Esophagus muscularis mucosa (tissue), 4 donors: ENCODE results near the gene ILF3. TPM values are rescaled to one million over a fixed set of nuclear protein-coding genes. Genes with fewer than 3 reads are reported as not detected.

Experiments used
- DNase-seq: peaks from one replicate; pipeline ENCODE4 v3.0.0-alpha.2; 2017; ENCODE audit errors: extremely low spot score
- H3K27ac ChIP-seq, 4 donors: fragments of 200-600 bp; sonication (generic); replicated peaks in 1 of 4; 1 replicate in 3 of 4; 2 replicates in 1 of 4; pipeline ENCODE4 v1.5.1; 2016 to 2019; ENCODE audit warnings: mild to moderate bottlenecking in 1 of 4
- H3K27me3 ChIP-seq, 4 donors: fragments of 200-600 bp; sonication (generic); one replicate each; pipeline versions ENCODE4 v1.5.1 to v1.6.0; 2016 to 2019
- H3K36me3 ChIP-seq, 4 donors: fragments of 200-600 bp; sonication (generic); one replicate each; pipeline ENCODE4 v1.5.1; 2016 to 2019
- H3K4me1 ChIP-seq, 4 donors: fragments of 200-600 bp; sonication (generic); one replicate each; pipeline ENCODE4 v1.5.1; 2016 to 2019
- H3K4me3 ChIP-seq, 4 donors: fragments of 200-600 bp; sonication (generic); 1 replicate in 2 of 4; 2 replicates in 2 of 4; pipeline ENCODE4 v1.5.1; 2016 to 2019; ENCODE audit warnings: mild to moderate bottlenecking in 4 of 4, moderate library complexity in 1 of 4
- H3K9me3 ChIP-seq, 4 donors: fragments of 200-600 bp; sonication (generic); 1 replicate in 3 of 4; 2 replicates in 1 of 4; pipeline ENCODE4 v1.5.1; 2016 to 2019
- CTCF ChIP-seq, 3 experiments: fragments of 200-600 bp in 2 of 3; fragments of 450-650 bp in 1 of 3; sonication (generic) in 2 of 3; IDR thresholded peaks; one replicate each; pipeline ENCODE4 v1.5.1; 2017 to 2019; ENCODE audit warnings: antibody characterized with exemption in 3 of 3, mild to moderate bottlenecking in 2 of 3, moderate library complexity in 1 of 3
- EP300 ChIP-seq: sonication (generic); formaldehyde crosslinking; IDR thresholded peaks from one replicate; pipeline ENCODE4 v1.6.1; 2017; ENCODE audit warnings: antibody characterized with exemption
- POLR2A ChIP-seq: fragments of 450-650 bp; IDR thresholded peaks from one replicate; pipeline ENCODE4 v1.6.1; 2017; ENCODE audit warnings: antibody characterized with exemption, moderate library complexity, mild to moderate bottlenecking, low read depth
- POLR2AphosphoS5 ChIP-seq, 2 donors: sonication (generic); formaldehyde crosslinking; IDR thresholded peaks; one replicate each; pipeline ENCODE4 v1.6.1; 2017; ENCODE audit warnings: antibody characterized with exemption in 2 of 2
- WGBS: methylation state at CpG from one replicate; pipeline ENCODE4 v1.1.5; 2018; 5-methylcytosine and 5-hydroxymethylcytosine counted together
- intact Hi-C: fragments of 100-400 bp; cut with DNase I; formaldehyde crosslinking; loops from one replicate; pipeline ENCODE4 v1.15.1; 2023
- total RNA-seq, 4 donors: library from RNA; depleted of rRNA; stranded (reverse); fragments of >200 nt; gene quantifications; one replicate each; pipeline versions ENCODE4 v1.1.0 to v1.2.1, GENCODE V29; 2016

The ILF3 gene
- total RNA-seq, 4 donors from 2014 or later, result 79.2 to 127 (median 102) TPM

DNA sequence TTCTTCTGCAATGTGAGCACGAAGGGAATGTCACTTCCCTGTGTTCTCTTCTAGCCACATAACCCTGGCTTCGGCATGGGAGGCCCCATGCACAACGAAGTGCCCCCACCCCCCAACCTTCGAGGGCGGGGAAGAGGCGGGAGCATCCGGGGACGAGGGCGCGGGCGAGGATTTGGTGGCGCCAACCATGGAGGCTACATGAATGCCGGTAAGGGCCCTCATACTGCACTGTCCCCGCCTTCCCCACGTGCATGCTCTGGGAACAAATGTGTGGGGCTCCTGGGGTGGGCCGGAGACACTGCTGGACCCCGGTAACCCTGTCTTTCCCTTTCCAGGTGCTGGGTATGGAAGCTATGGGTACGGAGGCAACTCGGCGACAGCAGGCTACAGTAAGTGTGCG, 29.4 kb downstream of the ILF3 start:
- Histone ChIP-seq H3K27ac (no peak overlapping the region), H3K27me3 (no peaks in the 10 kb centered on the region), H3K4me3 (no peak overlapping the region), H3K9me3 (no peaks in the 10 kb centered on the region), H3K4me1 (peaks cover 0 to 14% (median 0%) of the 10 kb centered on the region in 4 donors), H3K36me3 (peaks cover 82 to 100% (median 99%) of the 10 kb centered on the region in 4 donors)
- 89% methylated on average over 20 of the region's 21 CpGs for WGBS
- intact Hi-C loops, result no loop called here
- no peak for DNase-seq
- no peak for TF ChIP-seq POLR2A
- no peak for TF ChIP-seq POLR2AphosphoS5 (IDR thresholded peaks at IDR 0.05)
- TF ChIP-seq CTCF (IDR thresholded peaks at IDR 0.05), result no peak
- TF ChIP-seq EP300, result no peak

DNA sequence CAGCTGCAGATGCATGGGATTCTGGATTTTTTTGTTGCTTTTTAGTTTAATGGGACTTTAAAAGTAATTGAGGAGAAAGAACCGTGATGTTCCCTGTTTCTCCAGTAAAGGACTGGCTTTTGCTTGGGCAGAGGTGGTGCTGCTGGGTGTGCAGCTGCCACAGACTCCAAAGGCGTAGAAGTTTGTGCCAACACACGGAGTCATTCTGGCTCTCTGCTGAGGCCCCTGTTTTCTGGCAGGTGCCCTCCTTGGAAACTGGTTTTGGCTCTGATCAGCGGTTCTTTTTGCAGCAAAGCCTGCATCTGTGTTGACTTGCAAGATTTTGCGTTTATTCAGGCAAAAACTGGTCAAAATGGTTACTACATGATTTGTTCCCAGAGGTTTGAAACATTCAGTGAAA, 31.1 kb downstream of the ILF3 start:
- DNase-seq, result no peak
- H3K27me3 ChIP-seq, result no peaks in the 10 kb centered on the region
- H3K4me1 ChIP-seq, result peaks cover 2 to 14% (median 4%) of the 10 kb centered on the region in 4 donors
- no peaks in the 10 kb centered on the region for H3K9me3 ChIP-seq
- peaks cover 80 to 100% (median 99%) of the 10 kb centered on the region in 4 donors for H3K36me3 ChIP-seq
- TF ChIP-seq CTCF (IDR thresholded peaks at IDR 0.05) (no peak), POLR2AphosphoS5 (IDR thresholded peaks at IDR 0.05) (no peak)
- intact Hi-C loops, result no loop called here
- no peak overlapping the region for H3K27ac ChIP-seq
- WGBS, result 74% methylated on average over 5 of the region's 5 CpGs
- H3K4me3 ChIP-seq, result no peak overlapping the region

GRCh38 chr19:10686193-10686592, 32.0 kb downstream of the ILF3 start:
- WGBS, result 94% methylated on average over 3 of the region's 10 CpGs
- H3K4me3 ChIP-seq, result no peak overlapping the region
- H3K36me3 ChIP-seq, result peaks cover 73 to 100% (median 99%) of the 10 kb centered on the region in 4 donors
- H3K27ac ChIP-seq, result no peak overlapping the region
- H3K4me1 ChIP-seq, result peaks cover 7 to 14% (median 10%) of the 10 kb centered on the region in 4 donors
- DNase-seq, result no peak
- TF ChIP-seq CTCF (IDR thresholded peaks at IDR 0.05), result no peak
- intact Hi-C loops, result no loop called here
- no peaks in the 10 kb centered on the region for H3K27me3 ChIP-seq
- H3K9me3 ChIP-seq, result no peaks in the 10 kb centered on the region

GRCh38 chr19:10686661-10687517, 32.7 kb downstream of the ILF3 start:
- Histone ChIP-seq H3K4me1 (peaks cover 7 to 14% (median 10%) of the 10 kb centered on the region in 4 donors), H3K9me3 (no peaks in the 10 kb centered on the region), H3K36me3 (peaks cover 73 to 100% (median 99%) of the 10 kb centered on the region in 4 donors), H3K27me3 (no peaks in the 10 kb centered on the region), H3K4me3 (no peak overlapping the region), H3K27ac (no peak overlapping the region)
- 84% methylated on average over 22 of the region's 31 CpGs for WGBS
- DNase-seq, result no peak
- TF ChIP-seq EP300 (no peak), CTCF (IDR thresholded peaks at IDR 0.05) (no peak), POLR2AphosphoS5 (IDR thresholded peaks at IDR 0.05) (no peak), POLR2A (no peak)
- intact Hi-C loops, result no loop called here
